HG02973 (cell line): ENCODE results near the gene AGXT2.

Experiments
- ATAC-seq: cut with Tn5 transposase; IDR thresholded peaks from one replicate; pipeline ENCODE4 v1.9.1; 2021; ENCODE audit warnings: moderate library complexity; ENCODE audit not compliant: unreplicated experiment

Gene AGXT2, protein sequence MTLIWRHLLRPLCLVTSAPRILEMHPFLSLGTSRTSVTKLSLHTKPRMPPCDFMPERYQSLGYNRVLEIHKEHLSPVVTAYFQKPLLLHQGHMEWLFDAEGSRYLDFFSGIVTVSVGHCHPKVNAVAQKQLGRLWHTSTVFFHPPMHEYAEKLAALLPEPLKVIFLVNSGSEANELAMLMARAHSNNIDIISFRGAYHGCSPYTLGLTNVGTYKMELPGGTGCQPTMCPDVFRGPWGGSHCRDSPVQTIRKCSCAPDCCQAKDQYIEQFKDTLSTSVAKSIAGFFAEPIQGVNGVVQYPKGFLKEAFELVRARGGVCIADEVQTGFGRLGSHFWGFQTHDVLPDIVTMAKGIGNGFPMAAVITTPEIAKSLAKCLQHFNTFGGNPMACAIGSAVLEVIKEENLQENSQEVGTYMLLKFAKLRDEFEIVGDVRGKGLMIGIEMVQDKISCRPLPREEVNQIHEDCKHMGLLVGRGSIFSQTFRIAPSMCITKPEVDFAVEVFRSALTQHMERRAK

DNA sequence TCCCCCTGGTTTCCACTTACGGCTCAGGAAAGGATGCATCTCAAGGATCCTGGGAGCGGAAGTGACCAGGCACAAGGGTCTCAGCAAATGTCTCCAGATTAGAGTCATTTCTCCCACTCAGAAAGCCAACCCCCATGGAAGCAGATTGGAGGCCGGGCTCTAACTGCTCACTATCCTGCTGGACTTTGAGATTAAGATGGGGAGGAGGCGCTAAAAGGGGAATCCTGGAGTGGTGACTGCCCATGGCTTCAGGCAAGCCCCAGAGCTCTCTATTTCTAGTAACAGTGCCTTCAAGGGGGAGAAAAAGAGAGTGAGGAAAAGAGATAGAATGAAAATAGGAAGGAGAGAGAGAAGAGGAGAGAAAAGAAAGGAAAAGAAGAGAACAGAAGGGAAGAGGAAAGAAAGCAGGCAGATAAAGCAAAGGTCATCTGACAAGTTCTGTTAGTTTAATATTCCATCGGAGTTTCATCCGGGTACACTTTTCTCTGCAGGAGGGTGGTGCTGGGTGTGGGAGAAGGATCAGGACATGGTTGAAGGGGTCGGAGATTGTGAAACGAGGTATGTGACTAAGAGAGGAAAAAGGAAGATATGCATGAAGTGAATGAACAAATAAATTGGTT lies at the start of gene AGXT2:
Gene AGXT2 (minus strand): TSS at position 165 of the 620 bp plus-strand sequence. CDS start 57 bp downstream, at position 108.
- no peak for ATAC-seq

DNA sequence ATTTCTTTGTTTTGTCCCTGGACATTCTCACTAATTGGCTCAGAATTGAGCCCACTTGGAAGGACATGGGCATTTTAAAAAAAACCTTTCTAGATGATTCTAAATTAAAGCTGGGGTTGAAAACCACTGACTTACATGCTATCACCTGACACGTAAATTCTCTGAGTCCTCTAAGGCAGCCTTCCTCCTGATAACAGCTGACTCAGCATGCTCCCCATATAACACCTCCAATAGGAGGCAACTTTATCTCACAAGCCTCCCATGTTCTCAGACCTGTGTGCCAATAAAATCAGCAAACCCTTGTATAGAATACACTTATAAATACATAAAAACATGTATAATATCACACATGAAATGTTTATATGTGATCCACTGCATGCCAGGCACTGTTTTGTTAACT lies 49.2 kb upstream of the AGXT2 start:
- ATAC-seq = no peak

DNA sequence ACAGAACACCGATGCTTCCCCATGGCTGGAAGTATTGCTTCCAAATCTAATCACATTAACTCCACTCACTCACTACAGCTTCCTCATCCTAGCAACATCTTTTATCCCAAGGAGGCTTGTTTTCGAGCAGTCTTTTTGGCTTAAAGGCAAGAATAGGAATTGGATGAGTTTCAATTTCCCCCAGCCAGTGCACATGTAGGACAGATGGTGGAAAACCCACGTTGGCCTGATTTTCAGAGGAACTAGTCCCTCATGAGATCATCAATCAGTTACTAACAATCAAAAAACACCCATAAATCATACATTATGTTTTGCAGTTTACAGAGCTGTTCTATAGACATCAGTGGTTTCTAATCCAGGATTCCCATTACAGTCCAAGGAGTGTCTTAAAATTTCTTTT lies 48.5 kb upstream of the AGXT2 start:
- ATAC-seq = no peak

DNA sequence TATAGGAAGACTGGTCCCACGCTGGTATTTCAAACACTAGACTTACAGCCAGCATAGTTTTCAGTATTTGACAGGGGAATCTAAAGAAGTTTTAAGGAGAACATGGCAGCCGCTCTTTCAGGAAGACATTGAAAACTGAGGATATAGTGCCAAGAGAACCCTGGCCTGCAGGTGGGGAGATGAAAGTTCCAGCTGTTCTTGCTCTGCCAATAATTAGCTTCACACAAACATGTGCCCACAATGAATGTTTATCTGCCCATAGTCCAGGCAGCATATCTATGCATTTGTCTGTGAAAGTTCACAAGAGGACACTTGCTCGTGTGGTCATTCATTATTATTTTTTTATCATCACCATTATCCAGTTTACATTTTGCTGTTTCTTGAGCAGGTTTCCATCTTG lies 47.6 kb upstream of the AGXT2 start:
- no peak for ATAC-seq

DNA sequence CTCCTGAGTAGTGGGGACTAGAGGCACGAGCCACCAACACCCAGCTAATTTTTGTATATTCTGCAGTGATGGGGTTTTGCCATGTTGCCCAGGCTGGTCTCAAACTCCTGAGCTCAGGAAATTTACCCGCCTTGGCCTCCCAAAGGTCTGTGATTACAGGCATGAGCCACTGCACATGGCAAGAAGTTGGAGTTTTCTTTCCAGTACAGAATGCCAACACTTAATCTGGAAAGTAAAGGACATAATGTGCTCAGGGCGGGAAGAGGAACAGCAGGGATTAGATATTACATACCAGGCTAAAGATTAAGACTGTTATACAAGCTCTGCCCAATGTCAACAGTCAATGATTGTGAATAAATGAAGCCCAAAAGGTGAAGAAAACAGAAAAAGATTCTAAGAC lies 47.2 kb upstream of the AGXT2 start:
- ATAC-seq = no peak

DNA sequence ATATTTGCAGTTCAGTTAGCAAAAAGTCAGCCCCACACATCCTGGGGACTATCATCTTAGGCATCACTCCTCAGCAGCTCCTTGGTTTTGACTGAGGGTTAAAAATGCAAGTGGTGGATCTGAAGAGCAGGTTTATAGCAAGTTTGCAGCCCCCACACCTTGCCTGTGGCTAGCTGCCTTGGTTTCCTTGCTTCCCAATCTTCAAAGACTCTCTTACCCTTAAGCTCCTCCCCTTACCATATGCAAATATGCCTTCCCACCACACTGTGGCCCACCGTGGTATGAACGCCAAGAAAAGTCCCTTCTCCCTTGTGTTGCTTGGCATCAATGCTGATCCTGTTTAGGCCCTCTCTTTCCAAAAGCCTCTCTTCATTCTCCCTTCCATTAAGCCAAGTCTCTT lies 45.0 kb upstream of the AGXT2 start:
- no peak for ATAC-seq

DNA sequence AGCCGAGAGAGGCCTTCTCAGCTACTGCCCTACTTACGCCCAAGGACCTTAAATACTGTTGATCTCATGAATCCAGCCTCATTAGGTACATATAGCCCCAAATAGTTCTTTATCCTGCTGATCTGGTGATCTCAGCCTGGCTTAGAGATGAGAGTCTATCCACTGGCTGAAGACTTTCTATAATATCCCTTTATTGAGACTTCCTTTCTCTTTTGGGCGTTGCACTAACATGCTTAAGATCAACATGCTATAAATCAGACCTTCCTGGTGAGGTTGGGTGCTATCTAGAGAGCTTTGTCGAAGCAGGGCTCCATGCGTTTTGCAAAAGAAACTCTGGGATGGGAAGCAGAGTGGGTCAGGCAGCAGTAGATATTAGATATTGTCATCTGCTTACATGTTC lies 44.0 kb upstream of the AGXT2 start:
- no peak for ATAC-seq

- ATAC-seq = no peak
These were observed 41.9 kb upstream of the AGXT2 start for GRCh38 chr5:35089334-35090314.

GRCh38 chr5:35087991-35088390 lies 40.2 kb upstream of the AGXT2 start:
- ATAC-seq = no peak

DNA sequence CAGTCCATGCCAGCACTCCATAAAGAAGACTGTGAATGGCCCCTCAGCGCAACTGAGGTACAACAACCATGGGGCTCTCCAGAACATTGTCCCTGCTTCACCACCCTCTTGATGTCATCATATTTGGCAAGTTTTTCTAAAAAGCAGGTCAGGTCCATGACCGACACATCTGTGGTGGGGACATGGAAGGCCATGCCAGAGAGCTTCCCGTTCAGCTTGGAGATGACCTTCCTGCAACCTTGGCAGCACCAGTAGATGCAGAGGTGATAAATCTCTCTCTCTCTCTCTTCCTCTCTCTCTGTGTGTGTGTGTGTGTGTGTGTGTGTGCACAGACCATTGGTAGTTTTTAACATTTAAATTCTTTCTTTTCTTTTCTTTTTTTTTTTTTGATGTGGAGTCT lies 35.4 kb upstream of the AGXT2 start:
- no peak for ATAC-seq

DNA sequence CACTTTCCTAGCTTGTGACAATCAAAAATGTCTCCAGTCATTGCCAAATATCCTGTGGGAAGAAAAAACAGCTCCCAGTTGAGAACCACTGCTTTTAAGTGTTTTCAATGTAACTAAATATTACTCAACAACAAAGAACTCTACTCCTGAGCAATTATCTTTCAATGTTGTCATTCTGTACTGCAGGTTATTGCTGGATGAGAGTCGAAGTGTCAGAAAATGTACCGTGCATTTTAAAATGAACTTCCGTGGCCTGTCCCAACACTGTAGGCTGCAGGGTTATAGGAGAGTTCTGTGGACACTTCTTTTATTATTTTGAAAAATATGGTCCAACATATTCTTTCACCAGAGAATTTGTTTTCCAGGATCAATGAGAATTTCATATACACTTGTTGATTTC lies 34.8 kb upstream of the AGXT2 start:
- no peak for ATAC-seq

- no peak for ATAC-seq
These were observed 33.4 kb upstream of the AGXT2 start for GRCh38 chr5:35081134-35081533.

DNA sequence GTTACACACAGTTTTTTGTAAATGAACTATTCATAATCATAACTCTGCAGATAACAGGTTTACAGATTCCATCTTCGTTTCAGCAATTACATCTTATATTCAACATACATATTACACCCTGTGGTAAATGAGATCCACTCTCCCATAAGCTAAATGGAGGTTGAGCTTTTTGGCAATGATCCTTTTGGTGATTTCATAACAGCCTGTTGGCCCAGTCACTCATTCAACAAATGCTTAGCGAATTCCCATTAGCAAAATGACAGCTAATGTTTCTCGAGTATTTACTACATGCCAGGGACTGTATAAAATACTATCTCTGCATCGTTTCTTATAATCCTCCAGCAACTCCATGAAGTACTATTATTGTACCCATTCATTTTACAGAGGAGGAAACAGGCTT lies 25.4 kb upstream of the AGXT2 start:
- no peak for ATAC-seq

- ATAC-seq = no peak
These were observed 21.4 kb upstream of the AGXT2 start for GRCh38 chr5:35069188-35069587.

- no peak for ATAC-seq
These were observed 20.2 kb upstream of the AGXT2 start for GRCh38 chr5:35067985-35068384.

DNA sequence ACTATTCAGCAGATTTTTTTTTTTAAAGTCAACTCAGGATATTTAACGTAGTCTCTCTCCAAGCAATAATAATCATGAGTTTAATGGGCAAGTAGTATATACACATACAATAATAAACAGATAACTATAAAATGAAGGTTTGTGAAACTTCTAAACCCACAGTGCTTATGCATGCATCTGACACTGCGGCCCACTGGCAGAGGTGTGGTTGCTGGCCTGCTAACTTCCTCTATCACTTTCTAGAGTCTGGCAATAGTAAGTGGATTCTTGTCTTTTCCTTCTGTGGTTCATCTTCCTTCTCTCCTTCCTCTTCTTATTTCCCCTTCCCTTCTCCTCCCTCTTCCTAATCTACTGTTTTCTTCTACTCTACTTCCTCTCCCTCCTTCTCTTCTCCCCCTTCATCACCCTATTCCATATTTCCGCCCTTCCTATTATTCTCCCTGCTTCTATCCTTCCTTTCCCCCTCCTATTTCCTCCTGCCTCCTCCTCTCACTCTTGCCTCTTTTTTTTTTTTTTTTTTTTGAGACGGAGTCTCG lies 18.6 kb upstream of the AGXT2 start:
- peak; percentile 77 for ATAC-seq

DNA sequence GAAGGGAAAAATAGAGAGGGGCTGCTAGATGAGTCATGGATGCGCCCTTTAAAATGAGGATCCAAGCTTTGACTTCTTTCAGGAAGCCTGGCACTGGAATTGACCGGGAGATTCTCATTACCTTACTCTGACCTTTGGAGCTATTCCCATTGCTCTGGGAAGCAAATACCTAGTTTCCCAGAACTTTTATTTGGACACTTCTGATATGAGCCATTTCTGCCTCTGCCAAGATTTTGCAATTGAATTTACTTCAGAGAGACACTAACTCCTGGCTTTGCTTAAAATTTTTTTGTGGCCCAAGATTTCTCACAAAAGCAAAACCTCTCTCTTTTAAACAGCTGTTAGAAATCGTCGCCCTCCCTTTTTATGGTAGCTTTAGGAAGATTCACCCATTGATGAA lies 15.7 kb upstream of the AGXT2 start:
- no peak for ATAC-seq

DNA sequence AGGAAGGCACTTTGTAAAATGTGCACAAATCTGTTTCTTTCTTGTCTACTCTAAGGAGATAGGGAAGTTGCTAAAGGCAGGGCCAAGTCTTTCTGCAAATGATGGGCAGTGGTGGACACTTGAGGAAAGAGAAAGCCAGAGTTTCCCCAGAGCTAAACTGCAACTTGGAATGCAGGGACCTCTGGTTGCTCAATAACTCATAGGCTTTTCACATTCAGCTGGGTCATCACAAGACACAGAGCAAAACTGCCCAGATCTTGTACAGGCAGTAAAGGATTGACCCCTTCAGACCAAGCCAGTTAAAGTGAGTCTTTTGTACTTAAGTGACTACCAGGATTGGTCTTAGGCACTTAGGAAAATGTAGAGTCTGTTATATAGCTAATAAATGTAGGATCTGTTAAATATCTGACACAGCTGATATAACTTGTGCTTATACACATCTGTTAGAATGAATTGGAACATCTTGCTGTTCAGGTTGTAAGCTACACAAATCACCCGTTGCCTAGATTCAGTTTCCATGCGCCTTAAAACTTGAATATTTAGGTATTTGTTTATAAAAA lies 13.5 kb upstream of the AGXT2 start:
- ATAC-seq = no peak

GRCh38 chr5:35060236-35060635 lies 12.5 kb upstream of the AGXT2 start:
- ATAC-seq = no peak

- no peak for ATAC-seq
These were observed 11.5 kb upstream of the AGXT2 start for GRCh38 chr5:35059251-35059650.

DNA sequence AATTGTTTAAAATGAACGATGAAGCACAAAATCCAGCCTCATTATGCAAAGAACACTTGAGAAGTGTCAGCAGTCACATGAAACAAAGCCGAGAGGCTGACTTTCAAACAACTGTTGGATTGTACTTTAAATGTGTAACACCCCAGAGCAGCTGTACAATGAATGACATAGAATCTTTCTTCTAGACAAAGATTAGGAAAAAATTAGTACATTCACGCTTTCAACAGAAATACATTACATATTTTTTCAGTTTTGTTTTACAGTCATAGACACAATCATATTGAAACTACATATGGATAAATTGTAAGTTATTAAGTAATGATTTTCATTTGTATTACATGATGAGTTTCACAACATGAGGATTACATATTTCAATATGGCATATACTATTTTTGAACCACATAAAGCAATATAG lies 10.6 kb upstream of the AGXT2 start:
- peak; percentile 83 for ATAC-seq
